ENCODE measurements around the gene NCKIPSD. TPM values are rescaled to one million over a fixed set of nuclear protein-coding genes. Genes with fewer than 3 reads are reported as not detected.

The NCKIPSD gene
- total RNA-seq, 1 experiment from 2014 or later: 26.9 TPM

DNA sequence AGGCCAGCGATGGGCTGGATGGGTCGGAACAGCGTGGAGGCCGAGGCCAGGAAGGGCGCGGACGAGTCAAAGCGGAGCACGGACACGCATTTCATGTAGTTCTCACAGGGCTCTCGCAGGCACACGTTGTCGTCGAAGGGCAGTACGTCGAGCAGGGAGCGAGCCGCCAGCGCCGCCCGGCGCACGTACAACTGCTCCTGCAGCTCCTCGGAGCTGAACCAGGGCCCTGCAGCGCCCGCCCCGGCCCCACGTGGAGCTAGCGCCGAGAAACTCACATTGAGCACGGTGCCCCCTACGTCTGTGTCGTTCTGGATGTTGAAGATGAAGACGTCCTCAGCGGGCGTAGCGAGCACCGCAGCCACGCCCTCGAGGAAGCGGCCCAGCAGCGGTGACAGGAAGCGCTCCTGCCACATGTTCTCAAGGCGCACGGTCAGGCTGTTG, 28.9 kb downstream of the NCKIPSD start:
- Mint-ChIP-seq H3K36me3 (ENCODE audit: insufficient read depth, unreplicated experiment) (peaks cover 59% of the 10 kb centered on the region), H3K4me1 (ENCODE audit: low read depth, unreplicated experiment) (peaks cover 12% of the 10 kb centered on the region), H3K27me3 (ENCODE audit: unreplicated experiment) (no peaks in the 10 kb centered on the region), H3K4me3 (ENCODE audit: low read depth, unreplicated experiment) (no peak overlapping the region), H3K27ac (ENCODE audit: unreplicated experiment) (no peak overlapping the region), H3K9me3 (ENCODE audit: low read depth, unreplicated experiment) (no peaks in the 10 kb centered on the region)
- no TSS peak for BruUV-seq (replicated peaks)
- no peak for DNase-seq
- CTCF ChIA-PET: interaction anchor here (0.6 kb wide), 1 partner anchor 34 kb away, joined by 3 read pairs; no protein-coding TSS in a partner anchor
- intact Hi-C loops (cut with micrococcal nuclease; ENCODE audit: unreplicated experiment): no loop called here
- TF ChIP-seq, protein P1, sequence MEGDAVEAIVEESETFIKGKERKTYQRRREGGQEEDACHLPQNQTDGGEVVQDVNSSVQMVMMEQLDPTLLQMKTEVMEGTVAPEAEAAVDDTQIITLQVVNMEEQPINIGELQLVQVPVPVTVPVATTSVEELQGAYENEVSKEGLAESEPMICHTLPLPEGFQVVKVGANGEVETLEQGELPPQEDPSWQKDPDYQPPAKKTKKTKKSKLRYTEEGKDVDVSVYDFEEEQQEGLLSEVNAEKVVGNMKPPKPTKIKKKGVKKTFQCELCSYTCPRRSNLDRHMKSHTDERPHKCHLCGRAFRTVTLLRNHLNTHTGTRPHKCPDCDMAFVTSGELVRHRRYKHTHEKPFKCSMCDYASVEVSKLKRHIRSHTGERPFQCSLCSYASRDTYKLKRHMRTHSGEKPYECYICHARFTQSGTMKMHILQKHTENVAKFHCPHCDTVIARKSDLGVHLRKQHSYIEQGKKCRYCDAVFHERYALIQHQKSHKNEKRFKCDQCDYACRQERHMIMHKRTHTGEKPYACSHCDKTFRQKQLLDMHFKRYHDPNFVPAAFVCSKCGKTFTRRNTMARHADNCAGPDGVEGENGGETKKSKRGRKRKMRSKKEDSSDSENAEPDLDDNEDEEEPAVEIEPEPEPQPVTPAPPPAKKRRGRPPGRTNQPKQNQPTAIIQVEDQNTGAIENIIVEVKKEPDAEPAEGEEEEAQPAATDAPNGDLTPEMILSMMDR (IDR thresholded peaks at IDR 0.05; ENCODE audit: unreplicated experiment): no peak

DNA sequence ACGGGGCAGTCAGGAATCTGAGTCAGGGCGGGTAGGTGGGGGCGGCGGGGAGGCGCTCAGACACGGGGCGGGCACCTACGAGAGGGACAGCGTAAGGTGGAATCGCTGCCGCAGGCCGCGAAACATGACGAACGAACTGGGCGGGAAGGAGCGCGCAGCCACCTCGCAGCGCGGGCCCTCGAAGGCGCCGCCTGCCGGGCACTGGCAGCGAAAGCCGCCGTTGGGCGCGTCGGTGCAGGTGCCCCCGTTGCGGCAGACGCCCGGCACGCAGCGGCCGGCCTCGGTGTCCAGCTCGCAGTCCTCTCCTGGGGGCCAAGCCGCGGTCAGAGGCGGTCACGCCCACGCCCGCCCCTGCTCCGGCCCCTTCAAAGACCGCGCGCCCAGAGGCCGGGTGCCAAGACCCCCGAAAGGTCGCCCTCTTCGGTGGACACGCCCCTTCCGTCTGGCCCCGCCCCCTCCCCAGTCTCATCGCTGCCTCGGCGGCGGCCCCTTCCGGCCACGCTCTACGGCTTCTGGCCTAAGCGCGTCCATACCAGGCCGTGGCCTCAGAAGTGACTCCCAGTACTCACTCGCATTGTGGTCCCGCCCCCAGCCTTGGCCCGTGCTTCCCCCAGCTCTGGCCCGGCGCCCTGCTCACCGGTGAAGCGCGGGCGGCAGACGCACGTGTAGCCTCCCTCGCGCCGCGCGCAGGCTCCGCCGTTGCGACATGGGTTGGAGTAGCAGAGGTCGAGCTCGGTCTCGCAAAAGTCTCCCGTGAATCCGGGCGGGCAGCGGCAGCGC, 29.5 kb downstream of the NCKIPSD start:
- H3K4me1 Mint-ChIP-seq (ENCODE audit: low read depth, unreplicated experiment): peaks cover 12% of the 10 kb centered on the region
- peaks cover 54% of the 10 kb centered on the region for H3K36me3 Mint-ChIP-seq (ENCODE audit: insufficient read depth, unreplicated experiment)
- CTCF ChIA-PET: no interaction called here
- DNase-seq: no peak
- no peak overlapping the region for H3K27ac Mint-ChIP-seq (ENCODE audit: unreplicated experiment)
- BruUV-seq (replicated peaks): no TSS peak
- H3K27me3 Mint-ChIP-seq (ENCODE audit: unreplicated experiment): no peaks in the 10 kb centered on the region
- intact Hi-C loops (cut with micrococcal nuclease; ENCODE audit: unreplicated experiment): no loop called here
- H3K9me3 Mint-ChIP-seq (ENCODE audit: low read depth, unreplicated experiment): no peaks in the 10 kb centered on the region
- TF ChIP-seq, protein P1 (IDR thresholded peaks at IDR 0.05; ENCODE audit: unreplicated experiment): no peak
- no peak overlapping the region for H3K4me3 Mint-ChIP-seq (ENCODE audit: low read depth, unreplicated experiment)

DNA sequence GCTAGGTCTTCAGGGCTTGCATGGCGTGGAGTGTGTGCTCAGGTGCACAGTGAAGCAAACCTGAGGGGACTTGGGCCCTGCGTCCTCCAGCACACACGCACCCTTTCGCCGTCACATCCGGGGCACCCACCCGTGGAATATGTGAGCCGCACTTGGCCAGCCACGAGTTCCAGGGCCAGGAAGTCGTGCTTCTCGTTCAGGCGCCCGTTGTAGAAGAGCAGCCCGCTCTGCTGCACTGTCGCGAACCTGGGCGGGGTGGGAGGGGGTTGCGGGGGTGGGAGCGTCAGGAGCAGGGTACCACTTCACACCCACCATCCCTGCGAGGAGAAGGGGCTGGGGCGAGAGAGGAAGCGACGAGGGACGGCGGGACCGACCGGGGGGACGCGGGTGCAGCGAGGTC, 30.1 kb downstream of the NCKIPSD start:
- peaks cover 12% of the 10 kb centered on the region for H3K4me1 Mint-ChIP-seq (ENCODE audit: low read depth, unreplicated experiment)
- no peak for DNase-seq
- no TSS peak for BruUV-seq (replicated peaks)
- no peak overlapping the region for H3K4me3 Mint-ChIP-seq (ENCODE audit: low read depth, unreplicated experiment)
- intact Hi-C loops (cut with micrococcal nuclease; ENCODE audit: unreplicated experiment): no loop called here
- no peak overlapping the region for H3K27ac Mint-ChIP-seq (ENCODE audit: unreplicated experiment)
- CTCF ChIA-PET: no interaction called here
- no peaks in the 10 kb centered on the region for H3K27me3 Mint-ChIP-seq (ENCODE audit: unreplicated experiment)
- H3K9me3 Mint-ChIP-seq (ENCODE audit: low read depth, unreplicated experiment): no peaks in the 10 kb centered on the region
- H3K36me3 Mint-ChIP-seq (ENCODE audit: insufficient read depth, unreplicated experiment): peaks cover 54% of the 10 kb centered on the region
- TF ChIP-seq, protein P1 (IDR thresholded peaks at IDR 0.05; ENCODE audit: unreplicated experiment): no peak

GRCh38 chr3:48655063-48655462, 30.7 kb downstream of the NCKIPSD start:
- Mint-ChIP-seq H3K4me3 (ENCODE audit: low read depth, unreplicated experiment) (no peak overlapping the region), H3K4me1 (ENCODE audit: low read depth, unreplicated experiment) (peaks cover 12% of the 10 kb centered on the region), H3K36me3 (ENCODE audit: insufficient read depth, unreplicated experiment) (peaks cover 58% of the 10 kb centered on the region), H3K27me3 (ENCODE audit: unreplicated experiment) (no peaks in the 10 kb centered on the region), H3K27ac (ENCODE audit: unreplicated experiment) (no peak overlapping the region), H3K9me3 (ENCODE audit: low read depth, unreplicated experiment) (no peaks in the 10 kb centered on the region)
- no peak for DNase-seq
- TF ChIP-seq, protein P1 (IDR thresholded peaks at IDR 0.05; ENCODE audit: unreplicated experiment): no peak
- CTCF ChIA-PET: no interaction called here
- intact Hi-C loops (cut with micrococcal nuclease; ENCODE audit: unreplicated experiment): no loop called here
- BruUV-seq (replicated peaks): no TSS peak

All from Calu3 (cell line).